ENCODE data around the gene GRIA3.
"Not testable (repeated sequence)": the region's sequence is repeated elsewhere in the genome, so short reads cannot be mapped to it uniquely, and the experiment has no call there.

GRIA3 gene

DNA sequence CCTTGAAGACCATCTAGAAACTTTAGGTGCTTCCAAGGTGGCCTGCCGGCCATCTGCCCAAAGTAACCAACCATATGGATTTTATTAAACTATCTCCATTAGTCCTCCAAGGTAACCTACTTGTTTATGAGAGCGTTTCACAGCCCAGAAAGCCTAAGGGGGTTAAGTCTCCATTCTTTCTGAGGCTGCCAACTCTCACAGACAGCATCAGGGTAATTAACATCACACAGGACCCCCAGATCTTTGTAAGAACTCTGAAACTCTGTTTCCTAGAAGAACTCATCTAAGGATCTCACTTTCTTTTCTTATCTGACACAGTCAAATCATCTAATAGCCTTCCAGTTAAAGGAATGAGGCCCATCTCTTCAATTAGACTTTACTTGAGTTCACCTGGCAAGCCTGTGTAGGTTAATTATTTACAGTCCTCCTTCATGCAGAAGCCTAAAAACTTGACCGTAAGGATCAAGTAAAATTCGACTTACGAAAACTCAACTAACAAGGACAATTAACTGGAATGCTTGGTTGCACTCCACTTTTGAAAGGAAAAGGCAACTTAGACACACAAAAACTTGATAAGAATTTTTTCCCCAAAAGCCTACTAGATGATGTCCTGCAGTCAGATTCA is 252.5 kb downstream of the GRIA3 start:
- no peaks in the 10 kb centered on the region for H3K79me2 ChIP-seq
- no peak overlapping the region for H3K4me2 ChIP-seq (ENCODE audit: low read length)
- H3K27me3 ChIP-seq (ENCODE audit: control insufficient read depth, insufficient read depth, low read length) = no peaks in the 10 kb centered on the region
- H2AFZ ChIP-seq = no peak overlapping the region
- H3K4me1 ChIP-seq = no peaks in the 10 kb centered on the region
- no peak overlapping the region for H3K27ac ChIP-seq
- H3K36me3 ChIP-seq (ENCODE audit: control insufficient read depth, insufficient read depth, low read length) = no peaks in the 10 kb centered on the region
- no peak overlapping the region for H3K9ac ChIP-seq
- no peaks in the 10 kb centered on the region for H3K9me3 ChIP-seq (ENCODE audit: control insufficient read depth, low read length)
- TF ChIP-seq, protein P1, sequence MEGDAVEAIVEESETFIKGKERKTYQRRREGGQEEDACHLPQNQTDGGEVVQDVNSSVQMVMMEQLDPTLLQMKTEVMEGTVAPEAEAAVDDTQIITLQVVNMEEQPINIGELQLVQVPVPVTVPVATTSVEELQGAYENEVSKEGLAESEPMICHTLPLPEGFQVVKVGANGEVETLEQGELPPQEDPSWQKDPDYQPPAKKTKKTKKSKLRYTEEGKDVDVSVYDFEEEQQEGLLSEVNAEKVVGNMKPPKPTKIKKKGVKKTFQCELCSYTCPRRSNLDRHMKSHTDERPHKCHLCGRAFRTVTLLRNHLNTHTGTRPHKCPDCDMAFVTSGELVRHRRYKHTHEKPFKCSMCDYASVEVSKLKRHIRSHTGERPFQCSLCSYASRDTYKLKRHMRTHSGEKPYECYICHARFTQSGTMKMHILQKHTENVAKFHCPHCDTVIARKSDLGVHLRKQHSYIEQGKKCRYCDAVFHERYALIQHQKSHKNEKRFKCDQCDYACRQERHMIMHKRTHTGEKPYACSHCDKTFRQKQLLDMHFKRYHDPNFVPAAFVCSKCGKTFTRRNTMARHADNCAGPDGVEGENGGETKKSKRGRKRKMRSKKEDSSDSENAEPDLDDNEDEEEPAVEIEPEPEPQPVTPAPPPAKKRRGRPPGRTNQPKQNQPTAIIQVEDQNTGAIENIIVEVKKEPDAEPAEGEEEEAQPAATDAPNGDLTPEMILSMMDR (IDR thresholded peaks at IDR 0.05) = no peak
- no peak overlapping the region for H3K4me3 ChIP-seq (ENCODE audit: low read depth, low read length)

DNA sequence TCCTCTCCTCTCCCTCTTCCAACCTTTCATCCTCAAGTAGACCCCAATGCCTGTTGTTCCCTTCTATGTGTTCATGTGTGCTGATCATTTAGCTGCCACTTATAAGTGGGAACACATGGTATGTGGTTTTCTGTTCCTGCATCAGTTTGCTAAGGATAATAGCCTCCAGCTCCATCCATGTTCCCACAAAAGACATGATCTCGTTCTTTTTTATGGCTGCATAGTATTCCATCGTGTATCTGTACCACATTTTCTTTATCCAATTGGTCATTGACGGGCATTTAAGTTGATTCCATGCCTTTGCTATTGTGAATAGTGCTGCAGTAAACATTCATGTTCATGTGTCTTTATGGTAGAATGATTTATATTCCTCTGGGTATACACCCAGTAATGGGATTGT is 255.8 kb downstream of the GRIA3 start:
- H3K9me3 ChIP-seq (ENCODE audit: control insufficient read depth, low read length); H3K36me3 ChIP-seq (ENCODE audit: control insufficient read depth, insufficient read depth, low read length); H3K4me3 ChIP-seq (ENCODE audit: low read depth, low read length); H2AFZ ChIP-seq; H3K27ac ChIP-seq; H3K4me2 ChIP-seq (ENCODE audit: low read length); H3K9ac ChIP-seq; H3K27me3 ChIP-seq (ENCODE audit: control insufficient read depth, insufficient read depth, low read length); H3K4me1 ChIP-seq; H3K79me2 ChIP-seq: not testable (repeated sequence)

DNA sequence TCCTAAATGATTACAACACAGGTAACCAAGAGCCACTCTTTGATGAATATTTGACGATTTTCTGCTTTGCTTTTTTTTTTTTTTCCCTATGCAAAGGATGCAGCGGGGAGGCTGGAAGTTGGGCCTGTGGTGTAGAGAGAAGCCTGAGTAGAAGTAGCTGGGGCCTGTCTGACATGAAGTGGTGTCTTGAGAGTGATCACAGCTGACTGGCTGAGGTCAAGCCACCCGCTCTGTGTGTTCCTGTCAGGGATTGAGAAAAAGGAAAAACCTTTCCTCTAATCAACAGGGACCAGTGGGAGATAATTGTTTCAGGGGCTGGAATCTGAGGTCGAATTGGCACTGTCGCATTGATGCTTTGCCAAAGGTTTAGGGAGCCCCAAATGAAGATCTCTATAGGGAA is 258.7 kb downstream of the GRIA3 start:
- TF ChIP-seq, protein P1 (IDR thresholded peaks at IDR 0.05) = no peak
- H3K27me3 ChIP-seq (ENCODE audit: control insufficient read depth, insufficient read depth, low read length) = no peaks in the 10 kb centered on the region

DNA sequence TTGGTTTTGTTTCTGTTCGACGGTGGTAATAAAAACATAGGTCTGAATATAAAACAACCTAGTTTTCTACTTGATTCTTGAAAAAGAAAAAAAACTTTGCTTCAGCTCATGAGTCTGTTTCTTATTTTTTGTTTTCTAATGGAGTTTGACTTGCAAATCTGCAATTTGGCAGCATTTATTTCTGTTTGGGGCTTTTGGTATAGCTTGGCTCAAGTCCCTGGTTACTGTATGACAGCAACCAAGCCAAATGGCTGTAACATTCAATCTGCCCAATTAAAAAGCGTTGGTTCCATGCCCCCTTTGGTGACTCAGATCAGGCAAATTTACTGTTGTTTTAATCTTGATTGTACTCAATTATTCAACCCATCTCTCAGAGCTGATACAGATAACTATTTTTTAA is 263.4 kb downstream of the GRIA3 start:
- Histone ChIP-seq H3K27ac (no peak overlapping the region), H3K4me3 (ENCODE audit: low read depth, low read length) (no peak overlapping the region), H2AFZ (no peak overlapping the region), H3K4me1 (peaks cover 9% of the 10 kb centered on the region), H3K27me3 (ENCODE audit: control insufficient read depth, insufficient read depth, low read length) (no peaks in the 10 kb centered on the region), H3K79me2 (no peaks in the 10 kb centered on the region), H3K4me2 (ENCODE audit: low read length) (no peak overlapping the region), H3K9me3 (ENCODE audit: control insufficient read depth, low read length) (no peaks in the 10 kb centered on the region), H3K9ac (no peak overlapping the region), H3K36me3 (ENCODE audit: control insufficient read depth, insufficient read depth, low read length) (no peaks in the 10 kb centered on the region)
- TF ChIP-seq, protein P1 (IDR thresholded peaks at IDR 0.05) = no peak

More for the DNA sequence above, 258.7 kb downstream of the GRIA3 start:
- no peak overlapping the region for H3K4me2 ChIP-seq (ENCODE audit: low read length)
- no peak overlapping the region for H2AFZ ChIP-seq
- H3K4me3 ChIP-seq (ENCODE audit: low read depth, low read length) = no peak overlapping the region
- no peaks in the 10 kb centered on the region for H3K9me3 ChIP-seq (ENCODE audit: control insufficient read depth, low read length)
- H3K27ac ChIP-seq = no peak overlapping the region
- H3K4me1 ChIP-seq = no peaks in the 10 kb centered on the region
- no peak overlapping the region for H3K9ac ChIP-seq
- H3K79me2 ChIP-seq = no peaks in the 10 kb centered on the region
- H3K36me3 ChIP-seq (ENCODE audit: control insufficient read depth, insufficient read depth, low read length) = no peaks in the 10 kb centered on the region

DNA sequence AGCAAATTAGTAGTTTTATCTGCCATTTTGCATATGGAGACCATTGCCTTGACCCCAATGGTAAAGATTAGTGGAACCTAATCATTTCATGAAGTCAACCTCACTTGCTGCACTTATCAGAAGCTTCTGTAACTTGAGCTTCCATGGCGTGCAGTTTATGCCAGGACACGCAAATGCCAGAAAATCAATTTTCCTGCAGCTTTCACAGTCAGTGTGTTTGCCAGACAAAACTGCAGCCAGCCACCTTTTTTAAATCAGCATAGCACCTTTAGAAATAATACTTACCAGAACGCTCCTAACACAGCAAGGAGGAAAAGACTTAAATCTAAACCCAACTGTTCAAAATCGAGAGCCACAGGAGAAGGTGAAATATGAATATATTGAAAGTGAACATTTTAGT is 265.3 kb downstream of the GRIA3 start:
- Histone ChIP-seq H3K79me2 (no peaks in the 10 kb centered on the region), H3K27me3 (ENCODE audit: control insufficient read depth, insufficient read depth, low read length) (no peaks in the 10 kb centered on the region), H3K9me3 (ENCODE audit: control insufficient read depth, low read length) (no peaks in the 10 kb centered on the region), H3K4me3 (ENCODE audit: low read depth, low read length) (no peak overlapping the region), H3K4me1 (peaks cover 9% of the 10 kb centered on the region), H3K27ac (peak overlapping the region; percentile 51), H3K36me3 (ENCODE audit: control insufficient read depth, insufficient read depth, low read length) (no peaks in the 10 kb centered on the region), H3K9ac (no peak overlapping the region), H3K4me2 (ENCODE audit: low read length) (no peak overlapping the region), H2AFZ (no peak overlapping the region)
- TF ChIP-seq, protein P1 (IDR thresholded peaks at IDR 0.05) = no peak

Data from parathyroid adenoma (tissue), 2 donors.